SIG-M5 (cell line): Measurements from ENCODE around the gene TSPAN11.
"Not testable (repeated sequence)": the region's sequence is repeated elsewhere in the genome, so short reads cannot be mapped to it uniquely, and the experiment has no call there.

Source experiments
- DNase-seq: peaks from one replicate; lab custom pipeline; 2025; lab: John Stamatoyannopoulos, UW

TSPAN11 gene

GRCh38 chr12:31002999-31003398 is 76.5 kb downstream of the TSPAN11 start:
- DNase-seq, result no peak

DNA sequence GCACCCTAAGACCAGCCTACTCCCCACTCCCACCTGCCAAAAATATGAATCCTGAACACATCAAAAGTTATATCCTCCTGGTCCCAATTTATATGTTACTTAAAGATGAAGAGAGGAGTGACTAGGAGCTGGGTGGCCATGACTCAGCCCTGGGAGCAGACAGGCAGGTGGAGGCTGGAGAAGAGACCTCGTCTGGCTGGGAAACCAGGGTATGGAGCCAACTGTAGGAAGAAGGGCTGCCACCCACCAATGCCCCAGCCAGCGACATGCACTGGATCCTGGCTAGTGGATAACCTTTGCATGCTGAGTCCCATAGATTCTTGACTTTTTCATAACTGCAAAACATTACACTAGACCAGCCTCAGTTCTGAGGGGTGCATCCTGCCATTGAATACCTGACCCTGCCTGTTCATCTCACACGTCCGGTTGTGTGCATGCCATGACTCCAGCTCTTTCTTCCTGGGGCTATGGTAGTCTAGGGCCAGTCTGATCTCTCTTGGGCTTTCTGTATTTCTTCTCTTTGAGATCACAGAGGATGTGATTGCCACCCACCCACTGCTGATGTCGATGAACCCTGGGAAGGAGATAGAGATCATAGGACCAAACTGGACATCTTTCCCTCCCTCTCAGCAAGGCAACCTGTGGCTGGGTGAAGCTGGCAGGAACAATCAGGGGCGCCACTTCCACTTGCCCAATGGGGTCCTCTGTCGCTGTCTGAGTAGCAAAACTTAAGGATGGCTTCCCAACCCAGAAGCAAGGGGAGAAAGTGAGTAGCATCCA is 77.5 kb downstream of the TSPAN11 start:
- DNase-seq, result no peak

DNA sequence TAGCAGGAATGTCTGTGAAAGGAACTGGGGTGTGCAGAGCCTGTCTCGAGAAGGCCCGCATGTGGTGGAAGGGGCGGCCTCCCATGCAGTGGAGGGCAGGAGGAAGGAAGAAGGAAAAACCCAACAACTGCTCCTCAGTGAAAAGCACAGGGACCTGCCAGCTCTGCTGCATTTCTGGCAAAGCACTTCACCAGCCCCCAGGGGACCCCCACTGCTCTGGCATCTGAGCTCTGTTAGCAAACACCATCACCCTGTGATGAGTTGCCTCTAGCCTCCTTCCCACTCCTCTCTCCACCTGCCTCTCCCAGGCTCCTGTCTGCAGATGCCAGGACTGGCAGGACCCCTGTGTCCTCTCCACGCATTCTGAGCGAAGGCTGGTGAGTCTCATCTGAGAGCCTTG is 78.1 kb downstream of the TSPAN11 start:
- DNase-seq, result no peak

- no peak for DNase-seq
These were observed 78.9 kb downstream of the TSPAN11 start for GRCh38 chr12:31005256-31005943.

GRCh38 chr12:31005944-31006361 is 79.4 kb downstream of the TSPAN11 start:
- no peak for DNase-seq

- DNase-seq, result no peak
These were observed 80.0 kb downstream of the TSPAN11 start for GRCh38 chr12:31006416-31007152.

GRCh38 chr12:31007153-31007495 is 80.6 kb downstream of the TSPAN11 start:
- DNase-seq, result no peak

GRCh38 chr12:31007636-31008175 is 81.2 kb downstream of the TSPAN11 start:
- no peak for DNase-seq

- DNase-seq, result no peak
These were observed 81.8 kb downstream of the TSPAN11 start for GRCh38 chr12:31008241-31008761.

GRCh38 chr12:31008961-31009840 is 82.7 kb downstream of the TSPAN11 start:
- no peak for DNase-seq

- no peak for DNase-seq
These were observed 83.4 kb downstream of the TSPAN11 start for GRCh38 chr12:31009976-31010375.

GRCh38 chr12:31011336-31011735 is 84.8 kb downstream of the TSPAN11 start:
- no peak for DNase-seq

- DNase-seq, result no peak
These were observed 85.4 kb downstream of the TSPAN11 start for GRCh38 chr12:31011746-31012566.

- not testable (repeated sequence) for DNase-seq
These were observed 86.0 kb downstream of the TSPAN11 start for GRCh38 chr12:31012567-31012891.

GRCh38 chr12:31015215-31015614 is 88.7 kb downstream of the TSPAN11 start:
- DNase-seq, result no peak

DNA sequence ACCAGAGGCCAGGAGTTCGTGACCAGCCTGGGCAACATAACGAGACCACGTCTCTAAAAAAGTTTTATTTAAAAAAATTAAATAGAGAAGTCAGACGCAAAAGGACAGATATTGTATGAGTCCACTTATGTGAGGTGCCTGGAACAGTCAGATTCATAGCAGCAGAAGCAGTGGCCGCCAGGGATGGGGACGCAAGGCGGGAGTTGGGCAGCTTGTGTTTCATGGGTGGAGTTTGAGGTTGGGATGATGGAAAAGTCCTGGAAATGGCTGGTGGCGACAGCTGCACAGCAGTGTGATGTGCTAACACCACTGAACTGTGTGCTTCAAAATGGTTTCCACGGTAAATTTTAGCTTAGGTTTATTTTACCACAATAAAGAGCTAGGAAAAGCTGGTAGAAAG is 89.5 kb downstream of the TSPAN11 start:
- DNase-seq, result no peak

GRCh38 chr12:31017535-31017934 is 91.0 kb downstream of the TSPAN11 start:
- DNase-seq, result no peak

DNA sequence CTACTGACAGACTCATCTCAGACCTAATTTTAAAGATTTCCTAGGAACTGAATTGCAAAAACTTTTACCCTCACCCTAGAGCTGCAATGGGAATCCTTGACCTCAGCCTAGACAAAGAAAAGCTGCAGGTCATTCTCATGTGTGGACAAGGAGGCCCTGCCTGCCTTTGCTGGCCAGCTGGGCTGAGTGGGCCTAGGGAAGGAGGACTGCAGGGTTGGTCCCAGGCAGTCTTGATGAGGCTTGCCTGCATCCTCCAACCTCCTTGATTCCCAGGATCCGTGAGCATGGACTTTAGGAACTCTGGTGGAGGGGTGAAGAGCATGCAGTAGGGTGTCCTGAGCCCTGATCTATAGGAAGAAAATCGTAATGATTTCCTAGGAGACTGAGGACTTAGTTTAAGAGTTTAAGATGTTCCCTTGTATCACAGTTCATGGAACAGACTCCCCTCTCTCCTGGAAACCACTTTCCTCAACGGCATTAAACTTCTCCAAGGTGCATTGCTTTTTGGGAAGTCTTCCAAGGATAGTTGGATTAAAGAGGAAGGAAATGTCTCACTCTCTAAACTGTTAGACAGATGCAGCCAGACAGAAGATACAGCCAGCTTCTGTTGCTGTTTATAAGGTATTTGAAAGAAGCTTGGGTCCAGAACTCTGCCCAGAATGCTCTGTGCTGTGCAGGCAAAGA is 91.7 kb downstream of the TSPAN11 start:
- no peak for DNase-seq

GRCh38 chr12:31018790-31019505 is 92.4 kb downstream of the TSPAN11 start:
- DNase-seq, result no peak
